ENCODE results near the gene THADA. TPM values are rescaled to one million over a fixed set of nuclear protein-coding genes. Genes with fewer than 3 reads are reported as not detected.

The THADA gene
- total and polyA plus RNA-seq, 12 donors = 7.5 to 18.0 (median 15.2) TPM

DNA sequence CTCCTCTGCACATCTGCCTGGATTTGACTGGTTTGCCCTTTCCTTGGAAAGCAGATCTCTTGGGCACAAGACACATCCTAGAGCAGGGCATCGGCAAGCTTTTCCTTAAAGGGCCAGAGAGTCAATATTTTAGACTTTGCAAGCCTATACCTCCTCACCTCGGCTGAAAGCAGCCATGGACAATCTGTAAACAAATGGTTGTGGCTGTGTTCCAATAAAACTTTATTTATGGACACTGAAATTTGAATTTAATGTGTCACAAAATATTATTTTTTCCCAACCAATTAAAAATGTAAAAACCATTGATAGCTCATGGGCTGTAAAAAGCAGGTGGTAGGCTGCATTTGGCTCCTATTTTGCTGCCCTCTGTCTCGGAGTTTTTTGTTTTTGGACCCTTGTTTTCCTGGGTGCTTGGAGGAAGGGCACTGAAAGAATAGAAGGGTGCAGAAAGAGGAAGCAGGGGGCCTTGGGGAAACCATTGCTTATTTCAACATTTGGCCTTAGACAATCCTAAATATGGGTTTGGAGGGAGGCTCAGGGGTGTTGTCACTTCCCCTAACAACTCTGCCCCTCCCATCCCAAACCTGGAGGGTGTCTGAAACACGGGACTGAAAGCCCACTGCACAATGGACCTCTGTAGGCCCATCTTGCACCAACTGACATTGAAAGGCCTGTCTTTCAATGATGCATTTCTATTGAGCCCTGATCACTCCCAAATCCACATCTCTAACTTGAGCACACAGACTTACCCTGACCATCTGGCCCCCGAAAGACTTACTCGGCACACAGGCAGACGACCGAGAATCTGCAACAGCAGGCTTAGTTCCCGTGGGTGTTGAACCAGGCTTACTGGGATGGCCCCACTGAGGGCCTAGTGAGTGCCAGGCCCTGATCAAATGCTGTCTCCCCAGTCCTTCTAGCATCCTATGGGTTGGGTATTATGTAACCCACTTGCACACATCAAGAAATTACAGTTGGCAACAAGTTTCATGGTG lies 362.3 kb downstream of the THADA start:
- H3K4me1 ChIP-seq = peaks cover 0 to 69% (median 20%) of the 10 kb centered on the region in 9 donors
- peaks cover 0 to 19% (median 8%) of the 10 kb centered on the region in 9 donors for H3K36me3 ChIP-seq
- H3K27me3 ChIP-seq = no peaks in the 10 kb centered on the region
- TF ChIP-seq, protein P1, sequence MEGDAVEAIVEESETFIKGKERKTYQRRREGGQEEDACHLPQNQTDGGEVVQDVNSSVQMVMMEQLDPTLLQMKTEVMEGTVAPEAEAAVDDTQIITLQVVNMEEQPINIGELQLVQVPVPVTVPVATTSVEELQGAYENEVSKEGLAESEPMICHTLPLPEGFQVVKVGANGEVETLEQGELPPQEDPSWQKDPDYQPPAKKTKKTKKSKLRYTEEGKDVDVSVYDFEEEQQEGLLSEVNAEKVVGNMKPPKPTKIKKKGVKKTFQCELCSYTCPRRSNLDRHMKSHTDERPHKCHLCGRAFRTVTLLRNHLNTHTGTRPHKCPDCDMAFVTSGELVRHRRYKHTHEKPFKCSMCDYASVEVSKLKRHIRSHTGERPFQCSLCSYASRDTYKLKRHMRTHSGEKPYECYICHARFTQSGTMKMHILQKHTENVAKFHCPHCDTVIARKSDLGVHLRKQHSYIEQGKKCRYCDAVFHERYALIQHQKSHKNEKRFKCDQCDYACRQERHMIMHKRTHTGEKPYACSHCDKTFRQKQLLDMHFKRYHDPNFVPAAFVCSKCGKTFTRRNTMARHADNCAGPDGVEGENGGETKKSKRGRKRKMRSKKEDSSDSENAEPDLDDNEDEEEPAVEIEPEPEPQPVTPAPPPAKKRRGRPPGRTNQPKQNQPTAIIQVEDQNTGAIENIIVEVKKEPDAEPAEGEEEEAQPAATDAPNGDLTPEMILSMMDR (IDR thresholded peaks at IDR 0.05) = no peak
- intact Hi-C loops (cut with DNase I) = loop anchor here in 8 of 10 donors (5.0 to 10.0 kb wide), 8 partner anchors 211 to 406 kb away; no protein-coding TSS in a partner anchor
- DNase-seq (no peak), ATAC-seq (peak in 1 of 8 donors; percentile 35)
- WGBS, 2 donors = 80 to 87% methylated on average over 9 of the region's 9 CpGs
- H3K27ac ChIP-seq = peak overlapping the region in 1 of 10 donors; percentile 81
- no peak overlapping the region for H3K4me3 ChIP-seq
- no peaks in the 10 kb centered on the region for H3K9me3 ChIP-seq

DNA sequence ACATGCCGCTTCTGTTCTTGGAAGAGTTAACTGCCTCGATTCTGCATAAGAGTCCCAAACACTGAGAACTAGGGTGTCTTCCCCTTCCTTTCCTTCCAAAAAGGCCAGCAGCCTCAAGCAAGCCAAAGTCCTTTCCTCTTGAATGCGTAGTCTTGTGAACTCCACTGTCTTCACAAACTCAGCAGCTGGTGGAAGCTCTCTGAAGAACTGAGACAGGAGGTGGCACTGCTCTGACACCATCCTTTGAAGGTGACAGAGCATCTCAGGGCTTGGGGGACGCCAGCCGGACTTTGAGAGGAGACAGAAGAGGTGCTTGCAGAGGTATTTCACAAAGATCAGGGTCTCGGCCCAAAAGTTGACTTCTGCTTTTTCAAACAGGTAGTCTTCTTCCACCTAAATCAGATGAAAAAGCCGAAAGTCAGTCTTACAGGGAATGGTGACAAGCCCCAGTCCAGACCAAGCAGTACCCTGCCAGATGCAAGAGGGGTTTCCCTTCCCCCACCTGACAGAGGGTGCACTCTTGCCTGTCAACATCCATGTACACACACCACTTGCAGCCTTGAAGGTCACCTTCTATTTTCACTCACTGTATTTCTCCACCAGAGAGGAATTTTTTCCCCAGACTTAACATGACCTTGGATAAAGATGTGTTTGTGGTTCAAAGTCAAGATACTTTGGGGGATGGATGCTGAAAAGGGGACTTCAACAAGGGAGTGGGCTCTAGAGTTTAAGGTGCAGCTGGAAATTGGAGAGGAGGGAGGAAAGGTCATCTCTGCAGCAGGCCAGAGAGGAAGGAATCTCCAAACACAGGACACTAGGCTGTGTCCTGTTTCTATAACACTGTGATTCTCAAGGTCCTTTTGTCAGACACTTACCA lies 364.6 kb downstream of the THADA start:
- ATAC-seq (no peak), DNase-seq (no peak)
- peak overlapping the region in 3 of 10 donors; percentile 8 to 41 (median 40) for H3K27ac ChIP-seq
- peaks cover 0 to 66% (median 27%) of the 10 kb centered on the region in 9 donors for H3K4me1 ChIP-seq
- TF ChIP-seq, protein P1 (IDR thresholded peaks at IDR 0.05) = peak in 3 of 9 donors; percentile 10 to 36 (median 30)
- intact Hi-C loops (cut with DNase I) = loop anchor here in 8 of 10 donors (1.0 to 10.0 kb wide), 12 partner anchors 209 to 404 kb away; no protein-coding TSS in a partner anchor
- H3K9me3 ChIP-seq = no peaks in the 10 kb centered on the region
- no peaks in the 10 kb centered on the region for H3K27me3 ChIP-seq
- WGBS, 2 donors = 68 to 74% methylated on average over 7 of the region's 7 CpGs
- no peak overlapping the region for H3K4me3 ChIP-seq
- H3K36me3 ChIP-seq = peaks cover 0 to 19% (median 8%) of the 10 kb centered on the region in 9 donors

DNA sequence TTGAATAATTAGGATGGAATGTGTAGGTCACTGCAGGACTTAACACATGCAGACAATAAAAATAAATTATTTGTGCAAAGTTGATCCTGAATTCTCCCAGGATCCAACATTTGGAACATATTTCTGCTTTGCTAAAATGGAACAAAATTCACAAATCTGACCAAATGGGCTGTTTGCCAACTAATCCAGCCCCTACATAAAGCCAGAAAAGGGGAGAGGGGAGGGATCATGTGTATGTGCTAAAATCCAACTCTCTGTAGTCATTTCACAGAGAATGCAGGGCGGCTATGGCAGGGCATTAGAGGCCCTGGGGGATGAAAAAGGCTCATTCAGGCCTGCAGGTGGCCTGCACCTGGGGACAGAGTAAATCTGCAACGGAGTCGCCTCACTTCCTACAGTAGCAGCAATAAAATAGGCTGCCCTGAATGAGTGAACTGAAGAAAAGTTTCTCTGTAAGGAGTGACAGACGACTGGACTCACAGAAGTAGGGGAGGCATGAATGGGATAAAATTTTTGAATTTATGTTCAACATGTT lies 365.4 kb downstream of the THADA start:
- H3K27me3 ChIP-seq = no peaks in the 10 kb centered on the region
- no peaks in the 10 kb centered on the region for H3K9me3 ChIP-seq
- 76 to 86% methylated on average over 4 of the region's 4 CpGs for WGBS, 2 donors
- no peak overlapping the region for H3K27ac ChIP-seq
- H3K4me1 ChIP-seq = peaks cover 0 to 59% (median 27%) of the 10 kb centered on the region in 9 donors
- no peak overlapping the region for H3K4me3 ChIP-seq
- TF ChIP-seq, protein P1 (IDR thresholded peaks at IDR 0.05) = no peak
- intact Hi-C loops (cut with DNase I) = loop anchor here in 8 of 10 donors (2.0 to 10.0 kb wide), 11 partner anchors 208 to 403 kb away; no protein-coding TSS in a partner anchor
- H3K36me3 ChIP-seq = peaks cover 0 to 19% (median 8%) of the 10 kb centered on the region in 9 donors
- DNase-seq = no peak
- no peak for ATAC-seq

Data from heart right ventricle (tissue), 16 donors.